ENCODE results near the gene RUVBL1. TPM values are rescaled to one million over a fixed set of nuclear protein-coding genes. Genes with fewer than 3 reads are reported as not detected.

Gene RUVBL1
- total RNA-seq, 1 donor from 2014 or later = 82.7 TPM

DNA sequence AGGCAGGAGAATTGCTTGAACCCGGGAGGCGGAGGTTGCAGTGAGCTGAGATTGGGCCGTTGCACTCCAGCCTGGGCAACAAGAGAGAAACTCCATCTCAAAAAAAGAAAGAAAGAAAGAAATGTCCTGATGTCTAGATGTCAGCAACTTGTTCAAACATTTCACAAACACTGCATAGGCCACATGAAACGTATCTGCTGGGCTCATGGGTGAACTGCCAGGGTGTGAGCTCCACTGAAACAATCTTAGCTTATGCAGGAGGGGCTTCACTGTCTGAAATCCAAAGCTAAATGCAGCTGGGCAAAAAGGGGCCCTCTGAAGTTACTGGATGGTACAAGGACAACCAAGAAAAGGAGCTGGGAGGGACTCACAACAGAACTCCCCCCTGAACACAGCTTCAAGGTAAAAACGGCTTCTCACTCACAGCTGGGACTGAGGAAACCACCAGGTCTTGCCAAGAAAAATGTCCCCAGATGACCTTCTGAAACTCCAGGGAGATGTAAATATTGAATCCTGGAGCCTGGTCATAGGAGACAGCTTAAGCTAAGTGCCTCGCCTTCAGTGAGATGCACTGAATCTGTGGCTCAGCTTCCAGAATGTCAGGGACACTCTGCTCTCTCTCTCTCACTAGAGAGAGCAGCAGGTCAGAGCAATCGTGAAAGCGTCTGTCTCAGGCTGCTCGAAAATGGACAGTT lies 39.5 kb downstream of the RUVBL1 start:
- no peak for TF ChIP-seq CTCF (conservative IDR thresholded peaks at IDR 0.05; ENCODE audit: low read depth, low read length)
- DNase-seq (ENCODE audit: low read depth) = no peak
- H3K4me3 ChIP-seq (ENCODE audit: low read depth, low read length) = no peak overlapping the region

GRCh38 chr3:128083396-128083795 lies 40.2 kb downstream of the RUVBL1 start:
- no peak for TF ChIP-seq CTCF (conservative IDR thresholded peaks at IDR 0.05; ENCODE audit: low read depth, low read length)
- H3K4me3 ChIP-seq (ENCODE audit: low read depth, low read length) = no peak overlapping the region
- DNase-seq (ENCODE audit: low read depth) = no peak

DNA sequence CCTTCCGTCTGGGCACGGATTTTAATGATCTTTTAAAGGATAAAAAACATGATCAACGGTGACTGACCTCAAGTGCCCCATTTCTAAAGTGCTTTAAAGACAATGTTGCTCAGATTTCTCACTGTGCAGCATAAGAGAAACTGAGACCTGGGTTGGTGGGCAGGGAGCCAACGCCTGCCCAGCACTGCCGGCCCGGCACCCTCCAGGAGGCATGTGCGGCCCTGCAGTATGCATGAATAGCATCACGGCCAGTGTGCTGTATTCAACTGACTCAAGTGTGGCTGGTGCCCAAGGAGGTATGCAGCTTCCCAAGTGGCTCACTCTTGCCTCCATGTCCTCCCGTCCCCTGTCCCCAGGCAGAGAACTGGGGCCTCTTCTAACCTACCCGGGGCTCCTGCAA lies 41.1 kb downstream of the RUVBL1 start:
- H3K4me3 ChIP-seq (ENCODE audit: low read depth, low read length) = no peak overlapping the region
- no peak for TF ChIP-seq CTCF (conservative IDR thresholded peaks at IDR 0.05; ENCODE audit: low read depth, low read length)
- no peak for DNase-seq (ENCODE audit: low read depth)

DNA sequence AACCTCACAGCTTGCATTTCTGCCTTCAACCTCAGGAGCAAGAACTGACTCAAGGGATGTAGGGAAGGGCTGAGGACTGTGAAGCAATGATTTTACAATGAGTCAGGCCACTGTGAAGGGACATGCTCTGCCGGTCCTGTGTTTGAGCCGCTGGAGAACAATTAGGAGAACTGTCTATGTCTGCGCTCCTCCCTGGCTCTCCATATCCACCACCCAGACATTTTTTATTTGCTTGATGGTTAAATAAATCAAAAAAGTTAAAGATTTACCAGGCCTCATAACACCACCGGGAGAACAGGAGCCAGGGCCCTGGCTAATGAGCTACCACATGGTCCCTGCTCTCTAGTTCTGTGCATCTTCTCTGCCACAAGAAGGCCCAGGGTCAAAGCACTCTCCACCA lies 41.8 kb downstream of the RUVBL1 start:
- TF ChIP-seq CTCF (conservative IDR thresholded peaks at IDR 0.05; ENCODE audit: low read depth, low read length) = peak; percentile 6
- H3K4me3 ChIP-seq (ENCODE audit: low read depth, low read length) = no peak overlapping the region
- DNase-seq (ENCODE audit: low read depth) = peak; percentile 89

- no peak for TF ChIP-seq CTCF (conservative IDR thresholded peaks at IDR 0.05; ENCODE audit: low read depth, low read length)
- no peak overlapping the region for H3K4me3 ChIP-seq (ENCODE audit: low read depth, low read length)
- DNase-seq (ENCODE audit: low read depth) = no peak
Observed at GRCh38 chr3:128081226-128081625, 42.4 kb downstream of the RUVBL1 start.

DNA sequence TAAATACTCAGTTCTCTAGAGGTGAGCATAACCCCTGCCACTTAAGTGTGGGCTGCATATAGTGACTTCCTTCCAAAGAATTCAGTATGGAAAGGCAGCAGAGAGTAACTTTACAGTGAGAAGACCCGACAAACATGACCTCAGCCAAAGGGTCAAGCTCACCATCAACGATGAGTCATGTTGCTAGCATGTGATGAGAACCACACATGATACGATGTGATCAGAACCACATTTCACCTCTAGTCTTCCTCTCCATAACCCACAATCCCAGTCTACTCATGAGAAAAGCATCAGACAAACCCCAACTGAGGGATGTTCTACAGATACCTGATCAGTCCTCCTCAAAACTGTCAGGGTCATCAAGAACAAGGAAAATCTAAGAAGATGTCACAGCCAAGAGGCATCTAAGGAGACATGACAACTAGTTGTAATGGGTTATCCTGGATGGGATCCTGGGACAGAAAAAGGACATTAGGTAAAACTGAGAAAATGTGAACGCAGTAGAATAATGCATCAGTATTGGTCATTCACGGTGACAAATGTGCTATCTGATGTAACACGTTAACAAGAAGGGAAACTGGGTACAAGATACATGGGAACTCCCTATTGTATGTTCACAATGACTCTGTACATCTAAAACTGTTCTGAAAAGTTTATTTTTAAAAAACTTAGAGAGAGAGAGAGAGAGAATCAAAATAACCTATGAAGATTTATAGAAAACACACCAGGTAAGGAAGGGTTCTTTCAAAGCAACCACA lies 43.1 kb downstream of the RUVBL1 start:
- peak; percentile 80 for DNase-seq (ENCODE audit: low read depth)
- H3K4me3 ChIP-seq (ENCODE audit: low read depth, low read length) = no peak overlapping the region
- no peak for TF ChIP-seq CTCF (conservative IDR thresholded peaks at IDR 0.05; ENCODE audit: low read depth, low read length)
